ENCODE data around the gene GADD45B.

DNA sequence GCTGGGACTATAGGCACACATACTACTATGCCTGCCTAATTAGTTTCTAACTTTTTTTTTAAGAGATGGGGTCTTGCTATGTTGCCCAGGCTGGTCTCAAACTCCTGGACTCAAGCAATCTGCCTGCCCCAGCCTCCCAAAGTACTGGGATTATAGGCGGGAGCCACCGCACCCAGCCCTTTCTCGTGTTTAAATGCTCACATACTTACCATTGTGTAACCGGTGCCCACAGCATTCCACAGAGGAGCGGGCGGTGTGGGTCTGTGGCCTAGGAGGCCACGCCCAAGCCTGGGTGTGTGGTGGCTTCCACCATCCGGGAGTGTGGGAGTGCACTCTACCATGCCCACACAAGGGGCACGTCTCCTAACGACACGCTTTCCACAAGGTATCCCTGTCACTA, 26.9 kb upstream of the GADD45B start:
- no peak for TF ChIP-seq EZH2 (IDR thresholded peaks at IDR 0.05; ENCODE audit: borderline replicate concordance, low read depth, low read length, poor library complexity, severe bottlenecking)
- TF ChIP-seq, protein P1, sequence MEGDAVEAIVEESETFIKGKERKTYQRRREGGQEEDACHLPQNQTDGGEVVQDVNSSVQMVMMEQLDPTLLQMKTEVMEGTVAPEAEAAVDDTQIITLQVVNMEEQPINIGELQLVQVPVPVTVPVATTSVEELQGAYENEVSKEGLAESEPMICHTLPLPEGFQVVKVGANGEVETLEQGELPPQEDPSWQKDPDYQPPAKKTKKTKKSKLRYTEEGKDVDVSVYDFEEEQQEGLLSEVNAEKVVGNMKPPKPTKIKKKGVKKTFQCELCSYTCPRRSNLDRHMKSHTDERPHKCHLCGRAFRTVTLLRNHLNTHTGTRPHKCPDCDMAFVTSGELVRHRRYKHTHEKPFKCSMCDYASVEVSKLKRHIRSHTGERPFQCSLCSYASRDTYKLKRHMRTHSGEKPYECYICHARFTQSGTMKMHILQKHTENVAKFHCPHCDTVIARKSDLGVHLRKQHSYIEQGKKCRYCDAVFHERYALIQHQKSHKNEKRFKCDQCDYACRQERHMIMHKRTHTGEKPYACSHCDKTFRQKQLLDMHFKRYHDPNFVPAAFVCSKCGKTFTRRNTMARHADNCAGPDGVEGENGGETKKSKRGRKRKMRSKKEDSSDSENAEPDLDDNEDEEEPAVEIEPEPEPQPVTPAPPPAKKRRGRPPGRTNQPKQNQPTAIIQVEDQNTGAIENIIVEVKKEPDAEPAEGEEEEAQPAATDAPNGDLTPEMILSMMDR (conservative IDR thresholded peaks at IDR 0.05; ENCODE audit: low read depth, low read length) = no peak

Measured in A673 (cell line).